ENCODE measurements around the gene EFCAB11. TPM values are rescaled to one million over a fixed set of nuclear protein-coding genes. Genes with fewer than 3 reads are reported as not detected.

EFCAB11 gene
- total and polyA plus RNA-seq, 2 of the 8 experiments (the other 6 are each of a cell fraction or from before 2014, with no cell fraction given), result 6.8 to 12.8 TPM

DNA sequence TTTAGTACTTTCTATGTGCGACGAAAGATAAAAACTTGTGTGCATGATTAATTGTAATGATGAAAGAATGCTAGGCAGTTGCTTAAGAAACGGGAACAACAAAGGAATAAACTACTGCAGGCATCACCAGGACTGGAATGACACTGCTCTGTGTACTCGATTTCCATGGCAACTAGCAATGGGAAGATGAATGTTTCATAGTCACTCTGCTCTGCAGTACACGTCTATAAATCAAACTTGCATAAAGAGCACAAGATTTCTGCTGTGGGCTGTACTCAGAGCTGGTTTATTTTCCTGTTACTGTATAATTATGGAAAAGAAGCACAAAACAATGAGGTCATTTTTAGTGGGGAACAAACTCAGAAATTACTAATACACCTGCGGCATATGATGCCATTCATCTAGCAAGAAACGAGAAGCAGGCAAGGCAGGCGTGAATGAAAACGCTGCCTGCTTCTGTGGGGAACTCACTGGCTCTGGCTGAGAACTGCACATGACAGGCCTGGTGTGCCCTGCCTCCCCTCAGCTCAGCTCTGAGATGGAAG lies 41.8 kb downstream of the EFCAB11 start:
- Histone ChIP-seq H3K18ac (ENCODE audit: extremely low read depth, low read length) (no peak overlapping the region), H4K8ac (ENCODE audit: extremely low read depth, insufficient read depth, low read length) (no peak overlapping the region), H2BK5ac (ENCODE audit: low read depth, low read length) (no peak overlapping the region), H2AFZ (ENCODE audit: low read length) (no peak overlapping the region), H3K79me1 (ENCODE audit: low read depth, low read length) (no peaks in the 10 kb centered on the region), H3K4ac (replicated peaks; ENCODE audit: insufficient read length, low read depth, low read length) (no peak overlapping the region), H3K4me2 (ENCODE audit: insufficient read depth in 1 of 2, low read depth in 2 of 2, low read length in 2 of 2) (no peak overlapping the region), H3K56ac (replicated peaks; ENCODE audit: insufficient read length, low read depth, low read length) (no peak overlapping the region), H3K4me1 (replicated peaks in 1 of 4; ENCODE audit: control insufficient read depth in 3 of 4, insufficient read depth in 4 of 4, low read length in 3 of 4) (peaks cover 6 to 13% (median 9%) of the 10 kb centered on the region in 4 experiments; a peak in 6 of 7 replicates), H2BK120ac (replicated peaks; ENCODE audit: low read depth, low read length) (no peak overlapping the region), H4K91ac (replicated peaks; ENCODE audit: insufficient read length, low read length) (no peak overlapping the region), H2BK12ac (ENCODE audit: low read depth, low read length) (peak overlapping the region; percentile 82), H2AK5ac (ENCODE audit: low read depth, low read length) (no peak overlapping the region), H2BK20ac (ENCODE audit: low read length) (0 out of 2 replicates have a peak overlapping the region, but pooled peaks have one; percentile 13), H3K9ac (replicated peaks in 1 of 4; ENCODE audit: extremely low read depth in 1 of 4, low read depth in 3 of 4, low read length in 3 of 4) (no peak overlapping the region), H3K79me2 (ENCODE audit: control insufficient read depth in 1 of 2, insufficient read depth in 2 of 2, low read length in 2 of 2) (no peaks in the 10 kb centered on the region), H3K4me3 (ENCODE audit: extremely low read depth in 1 of 4, insufficient read depth in 2 of 4, low read depth in 3 of 4, low read length in 4 of 4) (no peak overlapping the region), H3K9me3 (ENCODE audit: insufficient read depth in 2 of 2, low read depth in 1 of 2, low read length in 1 of 2) (no peaks in the 10 kb centered on the region), H3K27me3 (replicated peaks in 1 of 4; ENCODE audit: control insufficient read depth in 3 of 4, extremely low read depth in 1 of 4, insufficient read depth in 3 of 4, low read length in 3 of 4) (no peaks in the 10 kb centered on the region; a peak in 1 of 7 replicates), H4K20me1 (replicated peaks in 1 of 2; ENCODE audit: control insufficient read depth in 1 of 2, insufficient read depth in 2 of 2, low read length in 2 of 2) (no peaks in the 10 kb centered on the region), H3K14ac (ENCODE audit: insufficient read length) (no peak overlapping the region), H2BK15ac (ENCODE audit: low read length) (no peak overlapping the region), H3K23me2 (ENCODE audit: low read depth, low read length) (no peaks in the 10 kb centered on the region; the same call in 1 of the 2 replicates), H3K23ac (ENCODE audit: insufficient read length) (no peak overlapping the region), H4K5ac (ENCODE audit: insufficient read length, low read depth, low read length) (no peak overlapping the region), H3K36me3 (ENCODE audit: control insufficient read depth in 2 of 4, insufficient read depth in 4 of 4, low read length in 3 of 4) (no peaks in the 10 kb centered on the region), H3K27ac (ENCODE audit: low read depth, low read length) (peak overlapping the region; percentile 1; the same call in 1 of the 2 replicates)
- ChIA-PET POLR2A (ENCODE audit: partially characterized antibody) (interaction anchor here (0.7 kb wide), 1 partner anchor 45 kb away, joined by 3 read pairs; no protein-coding TSS in a partner anchor), CTCF (ENCODE audit: partially characterized antibody) (interaction anchor here (0.7 to 2.0 kb wide), 5 partner anchors 21 to 872 kb away, joined by 3 to 5 read pairs (median 3); no protein-coding TSS in a partner anchor)
- WGBS, 2 experiments (ENCODE audit: extremely low coverage in 1 of 2, insufficient coverage in 1 of 2, insufficient read length in 1 of 2, insufficient replicate concordance in 2 of 2, low coverage in 1 of 2, low lambda C conversion rate in 2 of 2, missing lambda C conversion rate in 1 of 2), result 79% methylated on average over 9 of the region's 9 CpGs; no CpG with 5 or more reads in 1 of the 2 experiments
- FAIRE-seq, result no peak
- DNase-seq (ENCODE audit: low read depth in 1 of 2, low spot score in 2 of 2), result no peak
- TF ChIP-seq, protein P1, sequence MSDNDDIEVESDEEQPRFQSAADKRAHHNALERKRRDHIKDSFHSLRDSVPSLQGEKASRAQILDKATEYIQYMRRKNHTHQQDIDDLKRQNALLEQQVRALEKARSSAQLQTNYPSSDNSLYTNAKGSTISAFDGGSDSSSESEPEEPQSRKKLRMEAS (IDR thresholded peaks at IDR 0.05), result no peak
- TF ChIP-seq RBBP5 (IDR thresholded peaks at IDR 0.05; ENCODE audit: borderline replicate concordance, low read depth, low read length), result no peak
- no peak for TF ChIP-seq BACH1 (IDR thresholded peaks at IDR 0.05; ENCODE audit: low read length)
- TF ChIP-seq HDAC6 (IDR thresholded peaks at IDR 0.05; ENCODE audit: low read depth, low read length), result no peak
- TF ChIP-seq JUN (IDR thresholded peaks at IDR 0.05; ENCODE audit: low read depth, low read length), result no peak
- no peak for TF ChIP-seq SP2 (IDR thresholded peaks at IDR 0.05; ENCODE audit: low read length)
- TF ChIP-seq CHD2 (IDR thresholded peaks at IDR 0.05; ENCODE audit: low read length), result no peak
- no peak for TF ChIP-seq NRF1 (IDR thresholded peaks at IDR 0.05; ENCODE audit: low read depth, low read length)
- no peak for TF ChIP-seq POLR2AphosphoS5 (IDR thresholded peaks at IDR 0.05; ENCODE audit: low read depth, low read length)
- no peak for TF ChIP-seq CBX8 (IDR thresholded peaks at IDR 0.05; ENCODE audit: borderline replicate concordance, low read depth, low read length)
- TF ChIP-seq, protein P2, sequence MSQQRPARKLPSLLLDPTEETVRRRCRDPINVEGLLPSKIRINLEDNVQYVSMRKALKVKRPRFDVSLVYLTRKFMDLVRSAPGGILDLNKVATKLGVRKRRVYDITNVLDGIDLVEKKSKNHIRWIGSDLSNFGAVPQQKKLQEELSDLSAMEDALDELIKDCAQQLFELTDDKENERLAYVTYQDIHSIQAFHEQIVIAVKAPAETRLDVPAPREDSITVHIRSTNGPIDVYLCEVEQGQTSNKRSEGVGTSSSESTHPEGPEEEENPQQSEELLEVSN (IDR thresholded peaks at IDR 0.05), result no peak
- TF ChIP-seq BRCA1 (IDR thresholded peaks at IDR 0.05; ENCODE audit: low read depth, low read length), result no peak
- TF ChIP-seq POU5F1 (IDR thresholded peaks at IDR 0.05; ENCODE audit: low read depth, low read length), result no peak
